NCI-H2107 (cell line): ENCODE measurements around the gene SLC22A5.
A peak's percentile ranks its signal among the peaks of the same experiment; 100 is the strongest.
"Not testable (repeated sequence)": the region's sequence is repeated elsewhere in the genome, so short reads cannot be mapped to it uniquely, and the experiment has no call there.

Experiments
- DNase-seq: peaks from one replicate; lab custom pipeline; 2025; lab: John Stamatoyannopoulos, UW

SLC22A5 gene

DNA sequence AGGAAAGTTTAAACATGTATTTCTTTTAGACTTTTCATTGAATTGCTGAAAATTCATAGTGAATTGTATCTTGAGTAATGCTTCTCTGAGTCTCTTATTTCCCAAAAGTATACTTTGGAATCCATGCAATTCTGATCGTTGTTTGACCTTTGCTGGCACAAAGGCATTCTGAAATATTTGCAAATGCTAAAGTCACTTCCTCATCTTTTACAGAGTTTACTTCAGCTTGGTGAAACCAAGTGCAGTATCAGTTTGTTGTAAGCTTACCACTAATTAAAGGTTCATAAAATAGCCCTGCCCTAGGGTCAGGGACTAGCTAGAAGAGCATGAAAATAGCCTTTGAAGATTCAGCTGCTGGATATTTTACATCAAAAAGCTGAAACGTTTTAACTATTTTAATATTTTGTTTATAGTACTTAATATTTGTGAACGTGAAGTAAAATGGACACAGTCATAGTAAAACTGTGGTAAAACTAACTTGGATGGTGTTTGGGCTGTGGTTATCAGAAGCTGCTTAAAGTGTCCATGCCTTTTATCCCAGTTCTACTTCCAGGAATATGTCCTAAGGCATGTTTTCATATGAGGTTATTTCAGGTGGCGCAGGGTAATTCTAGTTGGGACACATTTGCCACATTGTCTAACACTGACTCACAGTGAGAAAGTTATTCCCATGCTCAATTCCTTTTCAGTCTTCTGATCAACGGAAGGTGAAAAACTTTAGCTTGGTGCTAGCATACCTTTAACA, 45.3 kb downstream of the SLC22A5 start:
- DNase-seq = no peak

DNA sequence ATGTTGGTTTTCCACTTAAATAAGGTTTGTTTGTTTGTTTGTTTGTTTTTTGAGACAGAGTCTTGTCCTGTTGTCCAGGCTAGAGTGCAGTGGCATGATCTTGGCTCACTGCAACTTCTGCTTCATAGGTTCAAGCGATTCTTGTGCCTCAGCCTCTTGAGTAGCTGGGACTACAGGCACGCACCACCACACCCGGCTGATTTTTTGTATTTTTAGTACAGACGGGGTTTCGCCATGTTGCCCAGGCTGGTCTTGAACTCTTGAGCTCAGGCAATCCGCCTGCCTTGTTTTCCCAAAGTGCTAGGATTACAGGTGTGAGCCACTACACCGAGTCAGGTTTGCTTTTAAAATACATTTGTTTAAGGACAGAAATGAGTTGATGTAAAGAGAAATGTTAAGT, 46.0 kb downstream of the SLC22A5 start:
- not testable (repeated sequence) for DNase-seq

DNA sequence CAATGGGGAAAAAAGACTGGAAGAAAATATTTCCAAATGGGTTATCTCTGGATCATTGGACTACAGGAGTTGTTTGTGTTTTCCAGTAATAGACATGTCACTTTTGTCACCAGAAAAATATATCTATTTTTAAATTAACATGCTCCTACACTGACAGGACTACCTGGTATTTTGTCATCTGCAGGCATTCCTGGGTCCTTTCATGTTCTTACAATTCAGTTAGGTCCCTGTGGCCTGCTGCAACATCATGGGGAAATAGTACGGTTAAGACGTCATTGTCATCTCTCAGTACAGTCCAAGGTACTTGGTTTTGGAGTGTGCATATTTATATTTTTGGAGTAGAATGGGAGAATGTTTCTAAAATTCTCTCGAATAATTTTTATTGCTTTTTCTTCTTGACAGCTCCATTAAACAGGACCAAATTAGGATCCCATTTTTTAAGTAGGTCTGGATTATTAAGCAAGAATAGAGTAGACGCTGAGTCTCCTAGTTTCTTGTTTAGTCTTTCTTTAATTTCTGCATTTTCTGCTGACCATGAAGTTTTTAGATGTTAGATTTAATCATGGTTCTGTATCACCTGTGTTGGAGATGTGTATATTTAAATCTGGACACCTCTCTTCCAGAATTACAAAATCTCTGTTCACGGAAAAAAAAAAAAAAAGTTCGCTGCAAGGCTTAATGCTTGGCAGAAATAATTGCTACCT, 46.9 kb downstream of the SLC22A5 start:
- no peak for DNase-seq

DNA sequence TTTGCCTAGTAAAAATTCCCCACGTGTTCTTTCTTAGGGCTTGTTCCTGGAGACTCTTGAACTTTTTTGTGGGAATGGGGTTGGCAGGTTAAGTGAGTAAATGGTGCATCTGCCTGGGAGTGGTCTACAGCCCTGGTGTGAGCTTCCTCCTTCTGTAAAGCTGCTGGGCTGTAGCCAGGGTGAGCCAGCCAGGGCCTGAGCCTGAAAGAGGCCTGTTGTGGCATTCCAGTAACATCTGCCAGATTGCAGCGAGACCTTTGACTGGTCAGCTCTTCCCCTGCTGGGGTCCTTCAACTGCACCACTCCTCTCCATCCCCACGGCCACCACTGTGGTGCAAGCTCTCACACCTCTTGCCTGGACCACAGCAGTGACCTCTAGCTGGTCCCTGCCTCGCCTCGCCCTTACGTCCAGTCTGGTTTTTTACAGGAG, 47.5 kb downstream of the SLC22A5 start:
- DNase-seq = no peak

DNA sequence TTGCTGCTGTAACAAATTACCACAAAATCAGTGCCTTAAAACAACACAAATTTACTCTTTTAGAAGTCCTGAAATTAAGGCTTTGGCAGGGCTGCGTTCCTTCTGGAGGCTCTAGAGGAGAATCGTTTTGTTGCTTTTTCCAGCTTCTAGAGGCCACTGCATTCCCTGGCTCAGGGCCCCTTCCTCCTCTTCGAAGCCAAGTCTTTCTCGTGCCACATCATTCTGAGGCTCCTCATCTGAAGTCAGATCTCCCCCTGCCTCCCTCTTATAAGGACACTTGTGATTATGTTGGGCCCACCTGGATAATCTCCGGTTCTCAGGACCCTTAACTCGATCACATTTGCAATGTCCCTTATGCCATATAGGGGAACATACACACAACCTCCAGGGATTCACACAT, 48.0 kb downstream of the SLC22A5 start:
- no peak for DNase-seq

DNA sequence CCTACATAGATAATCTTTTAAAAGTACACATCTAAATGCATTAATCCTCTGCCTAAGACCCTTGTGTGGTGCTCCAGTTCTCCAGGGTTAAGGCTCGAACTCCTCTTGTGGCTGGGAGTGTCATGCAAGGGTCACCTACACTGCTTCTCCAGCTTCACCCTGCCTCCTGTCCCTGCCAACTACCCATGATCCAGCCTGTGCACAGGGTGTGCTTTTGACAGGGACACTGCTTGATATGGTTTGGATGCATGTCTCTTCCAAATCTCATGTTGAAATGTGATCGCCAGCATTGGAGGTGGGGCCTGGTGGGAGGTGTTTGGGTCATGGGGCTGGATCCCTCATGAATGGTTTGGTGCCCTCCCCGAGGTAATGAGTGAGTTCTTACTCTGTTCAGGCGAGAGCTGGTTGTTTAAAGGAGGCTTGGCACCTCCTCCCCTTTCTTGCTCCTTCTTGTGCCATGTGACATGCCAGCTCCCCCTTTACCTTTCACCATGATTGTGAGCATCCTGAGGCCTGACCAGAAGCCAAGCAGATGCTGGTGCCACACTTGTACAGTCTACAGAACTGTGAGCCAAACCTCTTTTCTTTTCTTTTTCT, 48.5 kb downstream of the SLC22A5 start:
- DNase-seq = no peak

DNA sequence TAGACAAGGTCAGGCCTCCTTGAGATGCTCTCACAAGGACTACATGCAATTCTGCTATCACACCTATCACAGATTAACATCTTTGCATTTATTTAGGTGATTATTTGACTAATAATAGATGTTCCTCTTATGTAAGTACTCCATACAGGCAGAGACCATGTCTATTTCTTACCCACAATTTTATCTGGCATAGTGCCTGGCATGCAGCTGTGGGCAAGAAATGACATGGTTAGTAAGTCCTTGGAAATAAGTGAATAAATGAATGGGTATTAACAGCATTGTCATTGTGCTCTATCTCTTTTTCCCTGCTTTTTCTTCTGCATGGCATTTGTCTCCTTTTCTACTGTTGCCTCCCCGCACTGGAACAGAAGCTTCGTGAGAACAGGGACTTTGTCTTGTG, 49.4 kb downstream of the SLC22A5 start:
- no peak for DNase-seq

DNA sequence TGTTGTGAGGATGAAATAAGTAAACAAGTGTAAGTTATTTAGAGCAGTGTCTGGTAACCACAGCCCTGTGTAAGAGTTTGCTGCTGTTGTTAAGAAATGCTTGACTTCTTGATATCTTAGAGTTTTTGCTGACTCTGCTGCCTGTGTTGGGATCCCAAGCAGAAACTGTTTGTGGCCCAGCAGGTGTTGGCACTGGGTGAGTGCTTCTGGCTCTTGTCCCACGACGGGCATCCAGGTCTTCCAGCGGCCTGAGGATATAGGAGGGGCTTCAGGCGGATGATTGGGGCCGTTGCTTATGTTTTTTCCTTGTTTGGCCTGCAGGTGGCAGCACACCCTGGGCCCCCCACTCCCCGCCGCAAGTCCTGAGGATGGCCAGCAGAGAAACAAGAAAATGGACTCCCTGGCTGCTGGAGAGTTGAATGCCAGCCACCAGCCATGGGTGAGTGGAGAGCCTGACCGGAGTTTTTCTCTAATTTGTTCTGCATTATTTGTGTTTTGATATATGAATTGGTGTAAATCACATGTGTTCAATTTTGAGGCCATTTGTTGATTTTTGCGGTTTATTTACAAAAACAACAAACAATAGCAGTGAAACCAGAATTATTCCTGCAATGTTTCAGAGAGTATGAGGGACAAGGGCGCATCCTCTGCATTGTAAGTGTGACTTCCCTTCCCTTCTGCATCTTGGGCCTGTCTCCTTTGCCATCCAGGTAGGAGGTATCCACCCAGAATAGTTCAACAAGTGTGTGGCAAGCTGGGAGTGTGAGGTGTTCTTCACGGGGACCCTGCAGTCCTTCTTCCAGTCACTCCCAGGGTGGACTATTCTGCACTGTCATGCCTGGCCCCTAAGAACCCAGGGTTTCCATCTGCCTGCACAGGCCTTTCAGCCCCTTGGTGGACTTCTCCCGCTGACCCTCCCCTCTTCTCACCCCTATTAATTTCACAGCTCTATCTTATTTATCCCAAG, 50.3 kb downstream of the SLC22A5 start:
- DNase-seq = no peak

DNA sequence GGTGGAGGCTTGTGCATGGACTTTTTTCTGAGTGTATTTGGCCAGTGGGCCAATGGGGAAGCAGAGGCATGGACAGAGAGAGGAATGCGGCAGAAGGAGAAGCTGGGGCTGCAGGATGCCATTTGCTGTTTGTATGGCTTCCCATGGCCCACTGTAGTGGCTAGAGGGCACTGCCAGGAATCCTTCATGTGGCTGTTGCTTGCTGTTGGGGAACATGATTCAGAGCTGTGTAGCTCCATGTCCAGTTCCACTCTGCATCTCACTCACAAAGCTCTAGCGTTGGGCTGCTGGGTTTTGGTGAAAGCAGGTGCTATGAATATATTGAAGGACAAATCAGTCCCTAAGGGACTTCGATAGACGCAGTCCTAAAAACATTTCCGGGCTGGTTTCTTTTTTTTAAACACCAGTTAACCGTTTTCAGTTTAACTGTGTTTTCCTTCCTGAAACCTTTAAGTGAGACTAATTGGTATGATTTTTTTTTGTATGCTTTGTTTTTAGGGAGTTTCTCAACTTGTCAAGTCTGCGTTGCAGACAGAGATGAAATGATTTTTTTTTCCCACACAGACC, 51.3 kb downstream of the SLC22A5 start:
- DNase-seq = no peak

DNA sequence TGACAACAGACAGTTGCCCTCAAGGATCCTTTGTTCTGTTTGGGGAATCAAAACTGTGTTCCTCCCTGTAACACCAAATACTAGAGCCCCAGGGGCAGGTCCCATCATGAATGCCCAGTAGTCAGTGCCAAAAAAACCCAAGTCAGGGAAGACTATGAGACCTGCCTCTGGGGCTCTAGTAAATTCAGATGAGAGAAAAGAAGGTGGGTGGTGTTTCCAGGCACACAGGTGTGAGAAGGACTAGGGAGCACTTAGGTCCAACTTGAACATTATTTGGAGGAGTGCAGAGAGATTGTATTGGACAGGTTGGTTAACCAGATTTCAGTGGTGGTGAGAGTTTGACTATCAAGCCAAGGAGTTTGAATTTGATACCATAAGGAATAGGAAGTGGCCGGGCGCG, 52.0 kb downstream of the SLC22A5 start:
- no peak for DNase-seq

DNA sequence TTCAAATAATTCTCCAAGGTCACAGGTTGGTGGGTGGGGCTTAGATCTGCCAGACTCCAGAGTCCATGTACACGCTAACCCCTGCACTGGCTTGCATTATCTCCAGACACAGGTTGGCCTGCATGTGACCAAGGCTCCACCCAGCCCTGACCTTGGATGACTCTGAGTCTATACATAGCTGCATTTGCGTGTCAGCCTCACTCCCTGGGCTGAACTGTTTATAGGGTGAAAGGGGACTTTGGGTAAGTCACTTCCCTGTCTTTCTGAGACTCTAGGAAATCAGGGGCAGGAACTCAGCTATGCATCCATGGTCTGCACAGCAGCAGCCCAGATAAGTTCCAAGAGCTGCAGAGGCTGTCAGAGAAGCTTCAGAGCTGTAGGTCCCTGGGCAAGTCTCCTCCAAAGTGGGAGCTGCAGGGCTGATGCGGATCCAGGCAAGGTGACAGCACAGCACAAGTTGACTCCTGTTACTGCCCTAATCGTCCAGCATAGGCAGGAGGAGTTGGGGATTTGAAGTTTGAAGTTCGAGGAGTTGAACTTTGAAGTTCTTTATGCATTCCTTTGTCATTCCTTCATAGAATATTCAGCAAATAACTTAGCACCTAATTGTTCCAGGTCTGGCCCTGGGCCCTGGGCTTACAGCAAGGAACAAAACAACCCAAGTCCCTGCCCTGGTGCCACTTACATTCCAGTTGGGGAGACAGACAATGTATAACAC, 53.4 kb downstream of the SLC22A5 start:
- no peak for DNase-seq

DNA sequence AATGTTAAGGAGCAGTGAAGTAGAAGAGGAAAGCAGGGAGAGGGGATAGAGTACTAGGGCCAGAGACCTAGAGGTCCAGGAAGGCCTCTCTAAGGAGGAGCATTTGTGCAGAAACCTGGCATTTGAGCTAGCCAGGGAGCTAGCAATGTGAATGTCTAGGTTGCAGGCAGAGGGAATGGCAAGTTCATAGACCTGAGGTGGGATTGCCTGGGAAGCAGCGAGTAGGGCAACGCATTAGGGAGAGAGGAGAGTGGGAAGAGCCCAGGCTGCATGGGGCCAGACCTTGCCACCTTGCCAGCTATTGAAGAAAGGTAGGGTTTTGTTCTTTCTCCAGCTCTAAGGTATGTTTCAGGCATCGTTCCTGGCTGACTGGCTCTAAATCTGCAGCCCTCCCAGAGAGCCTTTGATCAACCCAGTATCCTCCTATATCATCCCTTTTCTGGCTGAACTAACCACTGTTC, 54.0 kb downstream of the SLC22A5 start:
- no peak for DNase-seq

DNA sequence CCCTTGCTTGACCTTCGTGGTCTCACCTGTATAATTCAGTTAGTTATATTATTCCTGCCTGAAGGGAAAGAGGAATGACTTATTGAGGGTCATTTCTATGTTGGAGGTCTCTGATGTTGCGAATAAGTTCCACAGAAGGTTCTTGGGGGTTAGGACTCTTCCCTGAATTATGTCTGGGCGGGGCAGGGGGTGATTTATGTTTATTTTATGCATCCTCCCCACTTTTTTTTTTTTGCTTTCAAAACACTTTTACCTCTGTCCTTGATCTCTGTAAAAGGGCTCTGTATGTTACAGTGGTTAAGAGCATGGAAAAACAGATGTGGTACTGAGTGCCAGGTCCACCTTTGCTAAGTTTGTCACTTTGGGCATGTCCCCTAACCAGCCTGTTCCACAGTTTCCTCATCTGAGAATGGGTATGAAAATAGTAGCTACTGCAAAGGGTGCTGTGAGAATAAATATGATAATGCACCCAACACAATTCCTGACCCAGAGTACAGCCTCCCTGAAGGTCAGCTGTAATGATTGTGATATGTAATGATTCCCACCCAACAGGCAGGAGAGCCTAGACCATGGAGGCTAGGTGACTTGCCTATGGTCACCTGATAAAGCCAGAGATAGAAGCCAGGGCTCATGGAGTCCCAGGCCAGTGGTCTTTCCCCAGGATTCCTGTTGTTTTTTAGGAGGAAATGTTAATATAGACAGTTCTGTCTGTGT, 54.8 kb downstream of the SLC22A5 start:
- no peak for DNase-seq

DNA sequence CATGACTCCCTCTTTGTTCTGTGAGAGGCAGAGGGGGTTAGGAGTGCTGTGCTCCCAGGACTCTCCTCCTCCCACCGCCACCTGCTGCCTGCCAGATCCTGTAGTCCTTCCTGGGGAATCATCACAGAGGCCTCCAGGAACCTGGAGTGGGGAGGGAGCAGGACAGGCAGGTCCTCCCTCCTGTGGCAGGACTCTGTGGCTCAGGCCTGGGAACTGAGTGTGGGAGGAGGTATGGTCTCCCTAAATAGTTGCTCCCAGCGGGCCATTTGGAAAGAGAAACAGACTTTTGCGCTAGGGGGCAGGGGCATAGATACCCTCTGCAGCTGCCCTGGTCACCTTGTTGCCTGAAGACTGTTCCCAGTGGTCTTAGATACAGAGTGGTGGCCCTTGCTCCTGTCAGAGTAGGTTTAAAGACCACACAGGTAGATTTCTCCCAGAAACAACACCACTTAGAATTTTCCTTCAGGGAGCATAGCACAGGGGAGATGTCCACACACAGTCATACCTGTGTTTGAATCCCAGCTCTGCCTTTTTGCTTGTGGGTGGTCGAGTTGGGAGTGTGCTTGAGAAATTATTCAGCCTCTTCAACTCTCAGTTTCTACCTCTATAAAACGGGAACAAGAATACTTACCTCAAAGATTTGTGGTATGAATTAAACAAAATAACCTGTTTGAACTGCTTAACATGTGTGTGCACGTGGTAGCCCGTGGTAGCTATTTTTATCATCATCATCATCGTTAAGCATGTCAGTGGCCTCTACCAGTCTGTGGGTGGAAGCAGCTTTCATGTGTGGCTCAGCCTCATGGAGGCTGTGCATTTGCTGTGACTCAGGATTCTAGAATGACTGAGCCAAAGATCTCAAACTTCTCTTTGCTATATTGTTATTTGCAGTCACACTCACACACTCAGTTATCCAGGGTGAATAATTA, 55.8 kb downstream of the SLC22A5 start:
- DNase-seq = no peak

DNA sequence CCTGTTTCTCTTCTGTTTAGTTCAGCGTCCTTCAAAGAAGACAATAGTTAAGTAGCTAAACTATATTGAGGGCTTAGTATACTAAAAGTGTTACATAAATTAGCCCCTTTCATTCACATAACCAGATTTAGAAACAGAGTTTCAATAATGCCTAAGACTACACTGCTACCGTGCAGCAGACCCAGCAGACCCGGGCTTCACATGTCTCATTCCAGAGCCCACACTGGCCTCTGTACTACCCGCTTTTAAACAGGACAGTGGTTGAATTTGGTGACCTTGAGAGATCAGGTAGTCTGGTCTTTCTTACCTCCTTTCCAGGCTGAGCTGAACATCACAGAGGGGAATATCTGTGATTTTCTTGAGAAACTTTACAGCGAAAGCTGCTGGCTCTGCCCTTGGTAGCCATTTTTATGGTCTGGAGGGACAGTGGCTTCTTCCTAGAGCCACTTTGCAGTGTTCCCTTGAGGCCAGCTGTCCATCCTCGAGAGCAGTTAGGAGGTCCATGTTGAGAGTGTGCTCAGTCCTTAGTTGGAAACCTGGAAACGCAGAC, 56.5 kb downstream of the SLC22A5 start:
- no peak for DNase-seq

DNA sequence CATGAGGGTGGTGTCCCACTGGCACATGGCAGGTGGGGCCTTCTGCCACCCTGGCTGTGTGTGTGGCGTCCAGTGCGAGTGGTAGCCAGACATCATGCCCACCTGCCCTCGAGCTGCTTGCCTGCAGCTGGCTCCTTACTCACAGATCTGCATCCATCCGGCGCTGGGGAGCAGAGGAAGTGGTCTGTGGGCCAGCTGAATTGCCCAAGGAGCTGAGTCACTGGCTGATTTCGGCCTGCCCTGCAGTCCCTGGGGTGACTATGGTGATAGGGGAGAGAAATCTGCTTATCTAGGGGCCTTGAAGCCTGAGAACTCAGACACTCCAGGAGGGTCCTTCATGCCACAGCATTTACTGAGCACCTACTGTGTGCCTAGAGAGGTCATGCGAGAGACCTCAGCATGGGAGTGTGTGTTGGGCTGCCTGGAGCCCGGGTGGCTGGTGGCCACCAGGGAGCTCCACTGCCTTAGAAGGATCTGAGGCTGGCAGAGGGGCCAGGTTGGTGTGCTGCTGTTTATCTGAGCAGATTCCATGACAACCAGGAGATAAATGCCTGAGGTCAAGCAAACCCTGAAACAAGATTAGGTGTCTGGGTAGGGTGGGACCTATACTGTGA, 57.1 kb downstream of the SLC22A5 start:
- no peak for DNase-seq

DNA sequence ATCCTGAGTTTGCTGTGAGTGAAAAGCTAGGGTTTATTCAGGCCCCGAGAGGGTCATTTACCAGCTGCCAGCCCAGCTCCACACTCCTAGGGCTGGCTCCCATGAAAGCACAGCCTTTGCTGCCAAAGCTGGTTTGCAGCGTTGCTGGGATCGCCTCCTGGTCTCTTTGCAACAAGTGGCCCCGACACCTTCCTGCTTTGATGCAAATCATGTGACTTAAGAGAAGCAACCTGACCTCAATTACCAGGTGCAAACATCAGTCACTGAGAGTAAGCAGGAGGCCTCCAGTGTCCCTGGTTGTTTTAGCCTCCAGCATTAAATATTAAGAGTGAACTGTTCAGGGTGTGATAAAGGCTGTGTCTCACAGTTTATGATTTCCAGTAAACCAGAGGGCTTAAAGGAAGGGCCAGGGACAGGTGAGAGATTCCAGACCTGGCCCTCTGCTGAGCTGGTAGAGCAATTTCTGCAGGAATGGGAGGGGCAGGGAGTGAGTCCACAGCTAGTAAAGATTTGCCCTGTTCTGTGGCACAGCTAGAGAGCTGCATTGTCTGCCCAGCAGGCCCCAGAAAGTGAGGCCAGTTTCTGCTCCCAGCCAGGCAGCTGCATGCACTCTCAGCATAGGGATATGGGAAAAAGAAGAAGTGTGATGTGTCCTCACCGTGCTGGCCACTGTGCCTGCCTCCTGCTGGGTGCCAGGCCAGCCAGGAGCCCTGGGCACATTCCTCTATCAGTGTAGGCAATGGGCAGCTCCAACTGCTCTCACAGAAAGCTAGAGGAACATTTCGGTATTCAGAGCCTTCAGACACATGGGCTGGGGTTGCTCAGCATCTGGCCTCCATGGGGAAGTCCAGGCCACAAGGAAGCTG, 58.0 kb downstream of the SLC22A5 start:
- peak; percentile 42 for DNase-seq

DNA sequence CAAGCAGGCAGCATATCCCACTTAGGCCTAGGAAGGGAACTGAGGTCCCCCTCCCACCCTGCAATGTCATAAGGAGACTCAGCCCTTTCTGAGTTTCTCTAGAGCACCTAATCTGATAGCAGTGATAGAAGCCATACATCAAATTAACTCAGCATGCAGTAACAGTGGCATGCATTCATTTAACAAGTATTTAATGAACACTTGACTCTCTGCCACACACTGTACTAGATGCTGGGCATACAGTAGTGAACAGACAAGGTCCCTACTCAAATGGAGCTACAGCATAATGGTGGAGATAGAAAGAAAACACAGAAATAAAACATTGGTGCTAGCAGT, 58.6 kb downstream of the SLC22A5 start:
- no peak for DNase-seq
